GM19035 (cell line): ENCODE measurements around the gene SERPINA6.
"Not testable (repeated sequence)": the region's sequence is repeated elsewhere in the genome, so short reads cannot be mapped to it uniquely, and the experiment has no call there.

Source experiments
- ATAC-seq: cut with Tn5 transposase; IDR thresholded peaks from one replicate; pipeline ENCODE4 v1.9.1; 2021; ENCODE audit not compliant: unreplicated experiment

Gene SERPINA6

GRCh38 chr14:94330432-94330831, 7.3 kb upstream of the SERPINA6 start:
- ATAC-seq = no peak

GRCh38 chr14:94329857-94330256, 6.7 kb upstream of the SERPINA6 start:
- no peak for ATAC-seq

- ATAC-seq = no peak
These were observed 5.1 kb upstream of the SERPINA6 start for GRCh38 chr14:94328196-94328595.

GRCh38 chr14:94321421-94322271, 1.5 kb downstream of the SERPINA6 start:
- no peak for ATAC-seq

- ATAC-seq = no peak
These were observed 2.9 kb downstream of the SERPINA6 start for GRCh38 chr14:94320243-94320642.

- ATAC-seq = no peak
These were observed 5.9 kb downstream of the SERPINA6 start for GRCh38 chr14:94317259-94317658.

- ATAC-seq = no peak
These were observed 6.4 kb downstream of the SERPINA6 start for GRCh38 chr14:94316692-94317091.

GRCh38 chr14:94314890-94315289, 8.2 kb downstream of the SERPINA6 start:
- no peak for ATAC-seq

- ATAC-seq = no peak
These were observed 9.0 kb downstream of the SERPINA6 start for GRCh38 chr14:94313991-94314655.

- no peak for ATAC-seq
These were observed 10.5 kb downstream of the SERPINA6 start for GRCh38 chr14:94312481-94313246.

- no peak for ATAC-seq
These were observed 12.9 kb downstream of the SERPINA6 start for GRCh38 chr14:94310248-94310647.

GRCh38 chr14:94309721-94310120, 13.4 kb downstream of the SERPINA6 start:
- no peak for ATAC-seq

GRCh38 chr14:94307410-94307992, 15.6 kb downstream of the SERPINA6 start:
- no peak for ATAC-seq

GRCh38 chr14:94306047-94306978, 16.8 kb downstream of the SERPINA6 start:
- no peak for ATAC-seq

GRCh38 chr14:94305620-94306019, 17.5 kb downstream of the SERPINA6 start:
- ATAC-seq = no peak

- ATAC-seq = no peak
These were observed 18.9 kb downstream of the SERPINA6 start for GRCh38 chr14:94304243-94304642.

GRCh38 chr14:94303111-94303510, 20.0 kb downstream of the SERPINA6 start:
- no peak for ATAC-seq

GRCh38 chr14:94298130-94298529, 25.0 kb downstream of the SERPINA6 start:
- no peak for ATAC-seq

- not testable (repeated sequence) for ATAC-seq
These were observed 27.0 kb downstream of the SERPINA6 start for GRCh38 chr14:94296181-94296545.
